H1 (cell line): ENCODE data around the gene UGGT2.

Experiments
- EZH2 ChIP-seq: fragments of 200-600 bp; sonication (generic); IDR thresholded peaks from 2 replicates; pipeline ENCODE4 v1.7.1; 2012; ENCODE audit warnings: low read depth, mild to moderate bottlenecking, moderate library complexity, low read length, inconsistent platforms; ENCODE audit not compliant: severe bottlenecking
- TF ChIP-seq, protein P1 (sequence below), 3 experiments: IDR thresholded peaks; 1 replicate in 2 of 3; 2 replicates in 1 of 3; pipeline versions ENCODE4 v1.5.1 to v1.6.1; 2011; ENCODE audit warnings: low read length in 3 of 3, mild to moderate bottlenecking in 3 of 3, inconsistent platforms in 2 of 3, low read depth in 1 of 3, moderate library complexity in 1 of 3; ENCODE audit not compliant: insufficient read depth in 1 of 3; ENCODE audit errors: control extremely low read depth in 1 of 3

DNA sequence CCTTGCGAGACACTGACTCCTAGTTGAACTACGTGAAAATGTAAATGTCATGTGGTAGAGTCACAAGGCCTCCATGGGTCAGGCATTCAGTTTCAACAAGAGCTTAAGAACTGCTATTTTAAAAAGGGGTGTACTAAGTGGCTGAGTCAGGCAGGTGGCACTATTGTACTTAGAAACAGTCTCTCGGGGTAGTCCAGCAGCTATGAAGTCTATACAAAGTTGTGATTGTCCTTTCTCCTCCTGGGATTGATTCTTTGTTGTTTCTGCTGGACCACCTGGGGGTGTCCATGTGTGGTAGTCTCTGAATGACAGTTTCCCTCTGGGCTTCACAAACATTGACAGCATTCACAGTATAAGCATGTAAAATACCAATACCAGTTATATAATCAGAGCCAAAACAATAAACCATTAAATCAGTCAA lies 33.0 kb downstream of the UGGT2 start:
- TF ChIP-seq, protein P1, sequence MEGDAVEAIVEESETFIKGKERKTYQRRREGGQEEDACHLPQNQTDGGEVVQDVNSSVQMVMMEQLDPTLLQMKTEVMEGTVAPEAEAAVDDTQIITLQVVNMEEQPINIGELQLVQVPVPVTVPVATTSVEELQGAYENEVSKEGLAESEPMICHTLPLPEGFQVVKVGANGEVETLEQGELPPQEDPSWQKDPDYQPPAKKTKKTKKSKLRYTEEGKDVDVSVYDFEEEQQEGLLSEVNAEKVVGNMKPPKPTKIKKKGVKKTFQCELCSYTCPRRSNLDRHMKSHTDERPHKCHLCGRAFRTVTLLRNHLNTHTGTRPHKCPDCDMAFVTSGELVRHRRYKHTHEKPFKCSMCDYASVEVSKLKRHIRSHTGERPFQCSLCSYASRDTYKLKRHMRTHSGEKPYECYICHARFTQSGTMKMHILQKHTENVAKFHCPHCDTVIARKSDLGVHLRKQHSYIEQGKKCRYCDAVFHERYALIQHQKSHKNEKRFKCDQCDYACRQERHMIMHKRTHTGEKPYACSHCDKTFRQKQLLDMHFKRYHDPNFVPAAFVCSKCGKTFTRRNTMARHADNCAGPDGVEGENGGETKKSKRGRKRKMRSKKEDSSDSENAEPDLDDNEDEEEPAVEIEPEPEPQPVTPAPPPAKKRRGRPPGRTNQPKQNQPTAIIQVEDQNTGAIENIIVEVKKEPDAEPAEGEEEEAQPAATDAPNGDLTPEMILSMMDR (IDR thresholded peaks at IDR 0.05; ENCODE audit: control extremely low read depth in 1 of 3, insufficient read depth in 1 of 3, low read depth in 1 of 3, low read length in 3 of 3): peak in 2 of 3 experiments; percentile 47 to 61; a peak in 3 of 4 replicates
- TF ChIP-seq EZH2: no peak
